SK-N-SH (cell line): Measurements from ENCODE around the gene YAF2.

Source experiments
- CHD2 ChIP-seq: fragments of 150-350 bp; IDR thresholded peaks from 2 replicates; pipeline ENCODE4 v1.6.1; 2018; ENCODE audit warnings: low read length; ENCODE audit not compliant: partially characterized antibody
- ELF1 ChIP-seq: IDR thresholded peaks from 2 replicates; pipeline ENCODE4 v1.4.0; 2012
- FOXJ3 ChIP-seq: sonication (generic); formaldehyde crosslinking; IDR thresholded peaks from 2 replicates; pipeline ENCODE4 v1.5.1; 2020; ENCODE audit warnings: mild to moderate bottlenecking, missing genetic modification reagents
- FOXM1 ChIP-seq: IDR thresholded peaks from 2 replicates; pipeline ENCODE4 v1.4.0; 2012; ENCODE audit warnings: low read depth, mild to moderate bottlenecking
- GABPA ChIP-seq: IDR thresholded peaks from 2 replicates; pipeline ENCODE4 v1.4.0; 2012; ENCODE audit warnings: low read depth, mild to moderate bottlenecking
- MEF2A ChIP-seq: IDR thresholded peaks from 2 replicates; pipeline ENCODE4 v1.4.0; 2012; ENCODE audit warnings: low read depth, borderline replicate concordance
- MXI1 ChIP-seq: IDR thresholded peaks from 2 replicates; pipeline ENCODE4 v1.6.1; 2012; ENCODE audit warnings: mild to moderate bottlenecking, low read depth, low read length, improper control_type of control experiment
- POLR2AphosphoS5 ChIP-seq: IDR thresholded peaks from 2 replicates; pipeline ENCODE4 v1.6.1; 2012; ENCODE audit warnings: low read depth, low read length
- SIN3A ChIP-seq: IDR thresholded peaks from 2 replicates; pipeline ENCODE4 v1.6.1; 2012; ENCODE audit warnings: low read depth, mild to moderate bottlenecking, low read length, moderate library complexity, borderline replicate concordance
- TAF1 ChIP-seq: IDR thresholded peaks from 2 replicates; pipeline ENCODE4 v1.6.1; 2012; ENCODE audit warnings: low read depth, mild to moderate bottlenecking, low read length, moderate library complexity, borderline replicate concordance
- YY1 ChIP-seq: IDR thresholded peaks from 2 replicates; pipeline ENCODE4 v1.4.0; 2012; ENCODE audit warnings: low read depth, mild to moderate bottlenecking
- TF ChIP-seq, protein P1 (sequence below): fragments of 200-600 bp; sonication (generic); IDR thresholded peaks from 2 replicates; pipeline ENCODE4 v1.6.1; 2017; ENCODE audit warnings: antibody characterized with exemption, mild to moderate bottlenecking, moderate library complexity
- TF ChIP-seq, protein P2 (sequence below): IDR thresholded peaks from 2 replicates; pipeline ENCODE4 v1.6.1; 2012; ENCODE audit warnings: mild to moderate bottlenecking, low read depth, low read length, moderate library complexity

DNA sequence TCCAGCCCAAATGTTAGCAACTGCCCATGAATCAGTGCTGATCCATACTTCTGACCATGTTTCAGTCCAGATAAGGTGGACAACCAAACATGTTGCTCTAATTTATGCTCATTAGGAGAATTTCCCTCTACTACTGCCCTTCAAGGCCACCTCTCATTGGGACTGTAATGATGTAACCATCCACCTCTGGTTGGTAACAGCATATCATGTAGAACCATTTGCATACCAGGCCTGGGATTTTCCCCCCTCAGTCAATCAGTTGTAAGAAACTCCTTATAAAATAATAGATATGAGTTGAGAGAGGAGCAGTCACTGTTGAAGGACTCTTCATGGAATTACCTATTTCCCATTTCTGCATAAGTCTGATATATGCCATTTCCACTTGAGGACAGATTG is 17.8 kb upstream of the YAF2 start:
- TF ChIP-seq, protein P1, sequence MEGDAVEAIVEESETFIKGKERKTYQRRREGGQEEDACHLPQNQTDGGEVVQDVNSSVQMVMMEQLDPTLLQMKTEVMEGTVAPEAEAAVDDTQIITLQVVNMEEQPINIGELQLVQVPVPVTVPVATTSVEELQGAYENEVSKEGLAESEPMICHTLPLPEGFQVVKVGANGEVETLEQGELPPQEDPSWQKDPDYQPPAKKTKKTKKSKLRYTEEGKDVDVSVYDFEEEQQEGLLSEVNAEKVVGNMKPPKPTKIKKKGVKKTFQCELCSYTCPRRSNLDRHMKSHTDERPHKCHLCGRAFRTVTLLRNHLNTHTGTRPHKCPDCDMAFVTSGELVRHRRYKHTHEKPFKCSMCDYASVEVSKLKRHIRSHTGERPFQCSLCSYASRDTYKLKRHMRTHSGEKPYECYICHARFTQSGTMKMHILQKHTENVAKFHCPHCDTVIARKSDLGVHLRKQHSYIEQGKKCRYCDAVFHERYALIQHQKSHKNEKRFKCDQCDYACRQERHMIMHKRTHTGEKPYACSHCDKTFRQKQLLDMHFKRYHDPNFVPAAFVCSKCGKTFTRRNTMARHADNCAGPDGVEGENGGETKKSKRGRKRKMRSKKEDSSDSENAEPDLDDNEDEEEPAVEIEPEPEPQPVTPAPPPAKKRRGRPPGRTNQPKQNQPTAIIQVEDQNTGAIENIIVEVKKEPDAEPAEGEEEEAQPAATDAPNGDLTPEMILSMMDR = no peak
- TF ChIP-seq SIN3A (no peak), ELF1 (no peak), FOXM1 (no peak), TAF1 (no peak), FOXJ3 (CRISPR knock-in tag) (no peak), CHD2 (no peak), YY1 (no peak), MXI1 (no peak), POLR2AphosphoS5 (no peak), MEF2A (no peak), GABPA (no peak)
- TF ChIP-seq, protein P2, sequence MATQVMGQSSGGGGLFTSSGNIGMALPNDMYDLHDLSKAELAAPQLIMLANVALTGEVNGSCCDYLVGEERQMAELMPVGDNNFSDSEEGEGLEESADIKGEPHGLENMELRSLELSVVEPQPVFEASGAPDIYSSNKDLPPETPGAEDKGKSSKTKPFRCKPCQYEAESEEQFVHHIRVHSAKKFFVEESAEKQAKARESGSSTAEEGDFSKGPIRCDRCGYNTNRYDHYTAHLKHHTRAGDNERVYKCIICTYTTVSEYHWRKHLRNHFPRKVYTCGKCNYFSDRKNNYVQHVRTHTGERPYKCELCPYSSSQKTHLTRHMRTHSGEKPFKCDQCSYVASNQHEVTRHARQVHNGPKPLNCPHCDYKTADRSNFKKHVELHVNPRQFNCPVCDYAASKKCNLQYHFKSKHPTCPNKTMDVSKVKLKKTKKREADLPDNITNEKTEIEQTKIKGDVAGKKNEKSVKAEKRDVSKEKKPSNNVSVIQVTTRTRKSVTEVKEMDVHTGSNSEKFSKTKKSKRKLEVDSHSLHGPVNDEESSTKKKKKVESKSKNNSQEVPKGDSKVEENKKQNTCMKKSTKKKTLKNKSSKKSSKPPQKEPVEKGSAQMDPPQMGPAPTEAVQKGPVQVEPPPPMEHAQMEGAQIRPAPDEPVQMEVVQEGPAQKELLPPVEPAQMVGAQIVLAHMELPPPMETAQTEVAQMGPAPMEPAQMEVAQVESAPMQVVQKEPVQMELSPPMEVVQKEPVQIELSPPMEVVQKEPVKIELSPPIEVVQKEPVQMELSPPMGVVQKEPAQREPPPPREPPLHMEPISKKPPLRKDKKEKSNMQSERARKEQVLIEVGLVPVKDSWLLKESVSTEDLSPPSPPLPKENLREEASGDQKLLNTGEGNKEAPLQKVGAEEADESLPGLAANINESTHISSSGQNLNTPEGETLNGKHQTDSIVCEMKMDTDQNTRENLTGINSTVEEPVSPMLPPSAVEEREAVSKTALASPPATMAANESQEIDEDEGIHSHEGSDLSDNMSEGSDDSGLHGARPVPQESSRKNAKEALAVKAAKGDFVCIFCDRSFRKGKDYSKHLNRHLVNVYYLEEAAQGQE = no peak
